Measurements from ENCODE around the gene PTTG1IP.

Gene PTTG1IP

DNA sequence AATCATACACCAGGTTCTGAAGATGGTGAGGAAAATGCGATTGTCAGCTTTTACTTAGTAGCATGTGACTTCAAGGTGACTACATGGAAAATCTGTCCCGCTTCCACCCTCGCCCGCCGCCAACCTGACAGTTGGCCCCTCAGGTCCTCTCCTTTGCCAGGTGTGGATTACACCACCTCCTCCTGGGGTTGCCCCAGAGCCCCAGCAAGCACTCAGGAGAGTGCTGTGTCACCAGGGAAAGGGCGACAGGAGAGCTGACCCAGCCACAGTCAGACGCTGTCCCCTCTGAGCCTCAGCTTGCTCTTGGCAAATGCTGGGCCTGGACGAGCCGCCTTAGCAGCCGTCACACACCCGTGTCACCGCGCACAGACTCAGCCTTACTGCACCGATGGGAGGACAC, 17.9 kb downstream of the PTTG1IP start (continued):
- TF ChIP-seq, protein P1, sequence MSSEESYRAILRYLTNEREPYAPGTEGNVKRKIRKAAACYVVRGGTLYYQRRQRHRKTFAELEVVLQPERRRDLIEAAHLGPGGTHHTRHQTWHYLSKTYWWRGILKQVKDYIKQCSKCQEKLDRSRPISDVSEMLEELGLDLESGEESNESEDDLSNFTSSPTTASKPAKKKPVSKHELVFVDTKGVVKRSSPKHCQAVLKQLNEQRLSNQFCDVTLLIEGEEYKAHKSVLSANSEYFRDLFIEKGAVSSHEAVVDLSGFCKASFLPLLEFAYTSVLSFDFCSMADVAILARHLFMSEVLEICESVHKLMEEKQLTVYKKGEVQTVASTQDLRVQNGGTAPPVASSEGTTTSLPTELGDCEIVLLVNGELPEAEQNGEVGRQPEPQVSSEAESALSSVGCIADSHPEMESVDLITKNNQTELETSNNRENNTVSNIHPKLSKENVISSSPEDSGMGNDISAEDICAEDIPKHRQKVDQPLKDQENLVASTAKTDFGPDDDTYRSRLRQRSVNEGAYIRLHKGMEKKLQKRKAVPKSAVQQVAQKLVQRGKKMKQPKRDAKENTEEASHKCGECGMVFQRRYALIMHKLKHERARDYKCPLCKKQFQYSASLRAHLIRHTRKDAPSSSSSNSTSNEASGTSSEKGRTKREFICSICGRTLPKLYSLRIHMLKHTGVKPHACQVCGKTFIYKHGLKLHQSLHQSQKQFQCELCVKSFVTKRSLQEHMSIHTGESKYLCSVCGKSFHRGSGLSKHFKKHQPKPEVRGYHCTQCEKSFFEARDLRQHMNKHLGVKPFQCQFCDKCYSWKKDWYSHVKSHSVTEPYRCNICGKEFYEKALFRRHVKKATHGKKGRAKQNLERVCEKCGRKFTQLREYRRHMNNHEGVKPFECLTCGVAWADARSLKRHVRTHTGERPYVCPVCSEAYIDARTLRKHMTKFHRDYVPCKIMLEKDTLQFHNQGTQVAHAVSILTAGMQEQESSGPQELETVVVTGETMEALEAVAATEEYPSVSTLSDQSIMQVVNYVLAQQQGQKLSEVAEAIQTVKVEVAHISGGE (tag by site-specific recombination; conservative IDR thresholded peaks at IDR 0.05; ENCODE audit: low read depth) = no peak
- TF ChIP-seq, protein P2, sequence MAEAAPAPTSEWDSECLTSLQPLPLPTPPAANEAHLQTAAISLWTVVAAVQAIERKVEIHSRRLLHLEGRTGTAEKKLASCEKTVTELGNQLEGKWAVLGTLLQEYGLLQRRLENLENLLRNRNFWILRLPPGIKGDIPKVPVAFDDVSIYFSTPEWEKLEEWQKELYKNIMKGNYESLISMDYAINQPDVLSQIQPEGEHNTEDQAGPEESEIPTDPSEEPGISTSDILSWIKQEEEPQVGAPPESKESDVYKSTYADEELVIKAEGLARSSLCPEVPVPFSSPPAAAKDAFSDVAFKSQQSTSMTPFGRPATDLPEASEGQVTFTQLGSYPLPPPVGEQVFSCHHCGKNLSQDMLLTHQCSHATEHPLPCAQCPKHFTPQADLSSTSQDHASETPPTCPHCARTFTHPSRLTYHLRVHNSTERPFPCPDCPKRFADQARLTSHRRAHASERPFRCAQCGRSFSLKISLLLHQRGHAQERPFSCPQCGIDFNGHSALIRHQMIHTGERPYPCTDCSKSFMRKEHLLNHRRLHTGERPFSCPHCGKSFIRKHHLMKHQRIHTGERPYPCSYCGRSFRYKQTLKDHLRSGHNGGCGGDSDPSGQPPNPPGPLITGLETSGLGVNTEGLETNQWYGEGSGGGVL (tag by site-specific recombination; IDR thresholded peaks at IDR 0.05) = no peak
- TF ChIP-seq, protein P3, sequence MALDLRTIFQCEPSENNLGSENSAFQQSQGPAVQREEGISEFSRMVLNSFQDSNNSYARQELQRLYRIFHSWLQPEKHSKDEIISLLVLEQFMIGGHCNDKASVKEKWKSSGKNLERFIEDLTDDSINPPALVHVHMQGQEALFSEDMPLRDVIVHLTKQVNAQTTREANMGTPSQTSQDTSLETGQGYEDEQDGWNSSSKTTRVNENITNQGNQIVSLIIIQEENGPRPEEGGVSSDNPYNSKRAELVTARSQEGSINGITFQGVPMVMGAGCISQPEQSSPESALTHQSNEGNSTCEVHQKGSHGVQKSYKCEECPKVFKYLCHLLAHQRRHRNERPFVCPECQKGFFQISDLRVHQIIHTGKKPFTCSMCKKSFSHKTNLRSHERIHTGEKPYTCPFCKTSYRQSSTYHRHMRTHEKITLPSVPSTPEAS (tag by site-specific recombination; IDR thresholded peaks at IDR 0.05) = no peak
- TF ChIP-seq GLIS1 (tag by site-specific recombination; IDR thresholded peaks at IDR 0.05) = no peak
- TF ChIP-seq, protein P4, sequence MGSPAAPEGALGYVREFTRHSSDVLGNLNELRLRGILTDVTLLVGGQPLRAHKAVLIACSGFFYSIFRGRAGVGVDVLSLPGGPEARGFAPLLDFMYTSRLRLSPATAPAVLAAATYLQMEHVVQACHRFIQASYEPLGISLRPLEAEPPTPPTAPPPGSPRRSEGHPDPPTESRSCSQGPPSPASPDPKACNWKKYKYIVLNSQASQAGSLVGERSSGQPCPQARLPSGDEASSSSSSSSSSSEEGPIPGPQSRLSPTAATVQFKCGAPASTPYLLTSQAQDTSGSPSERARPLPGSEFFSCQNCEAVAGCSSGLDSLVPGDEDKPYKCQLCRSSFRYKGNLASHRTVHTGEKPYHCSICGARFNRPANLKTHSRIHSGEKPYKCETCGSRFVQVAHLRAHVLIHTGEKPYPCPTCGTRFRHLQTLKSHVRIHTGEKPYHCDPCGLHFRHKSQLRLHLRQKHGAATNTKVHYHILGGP (tag by site-specific recombination; IDR thresholded peaks at IDR 0.05) = no peak
- TF ChIP-seq ZNF292 (tag by site-specific recombination; IDR thresholded peaks at IDR 0.05; ENCODE audit: borderline replicate concordance, low read depth) = no peak
- TF ChIP-seq, protein P5, sequence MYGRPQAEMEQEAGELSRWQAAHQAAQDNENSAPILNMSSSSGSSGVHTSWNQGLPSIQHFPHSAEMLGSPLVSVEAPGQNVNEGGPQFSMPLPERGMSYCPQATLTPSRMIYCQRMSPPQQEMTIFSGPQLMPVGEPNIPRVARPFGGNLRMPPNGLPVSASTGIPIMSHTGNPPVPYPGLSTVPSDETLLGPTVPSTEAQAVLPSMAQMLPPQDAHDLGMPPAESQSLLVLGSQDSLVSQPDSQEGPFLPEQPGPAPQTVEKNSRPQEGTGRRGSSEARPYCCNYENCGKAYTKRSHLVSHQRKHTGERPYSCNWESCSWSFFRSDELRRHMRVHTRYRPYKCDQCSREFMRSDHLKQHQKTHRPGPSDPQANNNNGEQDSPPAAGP (tag by site-specific recombination; IDR thresholded peaks at IDR 0.05) = no peak
- no peak for TF ChIP-seq IKZF3 (tag by site-specific recombination; IDR thresholded peaks at IDR 0.05)

DNA sequence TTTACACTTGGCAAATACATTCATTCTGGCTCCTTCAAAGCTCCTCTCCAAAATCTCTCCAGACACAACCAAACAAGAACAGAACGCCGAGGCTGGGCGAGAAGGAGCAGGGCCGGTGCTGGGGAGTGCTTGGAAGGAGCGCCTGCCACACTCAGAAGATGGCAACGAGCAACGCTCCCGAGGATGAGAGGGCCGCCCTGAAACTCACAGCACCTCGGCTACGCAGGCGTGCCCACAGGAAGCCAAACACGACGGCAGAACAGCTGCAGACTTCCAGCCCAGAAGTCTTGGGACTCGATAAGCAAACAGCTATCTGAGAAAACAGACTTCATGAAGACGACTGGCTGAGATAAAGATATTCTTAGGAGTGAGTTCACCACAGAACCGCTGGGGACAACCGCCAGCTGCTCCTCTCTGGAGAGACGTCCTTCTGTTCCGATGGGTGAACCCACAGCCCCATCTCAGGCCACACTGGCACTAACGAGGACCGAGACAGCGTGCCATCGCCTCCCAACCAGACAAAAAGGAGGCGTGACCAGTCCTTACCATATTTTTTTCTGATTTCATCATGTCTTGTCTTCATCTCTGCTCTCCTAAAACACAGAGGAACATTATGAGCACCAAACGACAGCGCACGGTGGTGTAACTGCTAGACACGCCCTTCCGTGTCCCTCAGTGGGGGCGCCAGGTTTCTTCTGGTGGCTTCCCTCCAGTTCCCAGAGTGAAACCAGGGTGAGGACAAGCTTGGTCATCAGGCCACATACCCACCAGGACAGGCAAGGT, 18.6 kb downstream of the PTTG1IP start:
- Histone ChIP-seq H3K9me3 (ENCODE audit: control insufficient read depth, insufficient read depth, low read depth, low read length) (no peaks in the 10 kb centered on the region), H3K36me3 (ENCODE audit: control insufficient read depth in 2 of 2, insufficient read depth in 1 of 2, low read length in 2 of 2) (peaks cover under 1 to 94% of the 10 kb centered on the region in 2 experiments; a peak in 2 of 3 replicates), H3K27ac (ENCODE audit: extremely low read depth, low read depth, low read length) (no peak overlapping the region), H3K4me1 (ENCODE audit: control insufficient read depth, insufficient read depth, low read length) (no peaks in the 10 kb centered on the region), H3K4me3 (ENCODE audit: low read depth, low read length) (no peak overlapping the region)
- no peak for TF ChIP-seq ZSCAN30 (tag by site-specific recombination; IDR thresholded peaks at IDR 0.05)
- TF ChIP-seq, protein P6, sequence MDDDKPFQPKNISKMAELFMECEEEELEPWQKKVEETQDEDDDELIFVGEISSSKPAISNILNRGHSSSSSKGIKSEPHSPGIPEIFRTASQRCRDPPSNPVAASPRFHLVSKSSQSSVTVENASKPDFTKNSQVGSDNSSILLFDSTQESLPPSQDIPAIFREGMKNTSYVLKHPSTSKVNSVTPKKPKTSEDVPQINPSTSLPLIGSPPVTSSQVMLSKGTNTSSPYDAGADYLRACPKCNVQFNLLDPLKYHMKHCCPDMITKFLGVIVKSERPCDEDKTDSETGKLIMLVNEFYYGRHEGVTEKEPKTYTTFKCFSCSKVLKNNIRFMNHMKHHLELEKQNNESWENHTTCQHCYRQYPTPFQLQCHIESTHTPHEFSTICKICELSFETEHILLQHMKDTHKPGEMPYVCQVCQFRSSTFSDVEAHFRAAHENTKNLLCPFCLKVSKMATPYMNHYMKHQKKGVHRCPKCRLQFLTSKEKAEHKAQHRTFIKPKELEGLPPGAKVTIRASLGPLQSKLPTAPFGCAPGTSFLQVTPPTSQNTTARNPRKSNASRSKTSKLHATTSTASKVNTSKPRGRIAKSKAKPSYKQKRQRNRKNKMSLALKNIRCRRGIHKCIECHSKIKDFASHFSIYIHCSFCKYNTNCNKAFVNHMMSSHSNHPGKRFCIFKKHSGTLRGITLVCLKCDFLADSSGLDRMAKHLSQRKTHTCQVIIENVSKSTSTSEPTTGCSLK (tag by site-specific recombination; IDR thresholded peaks at IDR 0.05) = no peak
- peak; percentile 44; the same call in 1 of the 2 replicates for TF ChIP-seq ZBTB17 (tag by site-specific recombination; IDR thresholded peaks at IDR 0.05)
- no peak for TF ChIP-seq ZBTB48 (tag by site-specific recombination; IDR thresholded peaks at IDR 0.05)
- TF ChIP-seq ZNF768 (tag by site-specific recombination; IDR thresholded peaks at IDR 0.05) = no peak
- CTCF ChIA-PET = interaction anchor here (1.2 kb wide), 1 partner anchor 9 kb away, joined by 3 read pairs; no protein-coding TSS in a partner anchor
- POLR2A ChIA-PET = interaction anchor here (0.6 kb wide), 2 partner anchors 16 to 53 kb away, joined by 3 to 10 read pairs; partner anchors contain the start of gene UBE2G2

Data from HEK293 (cell line).